SH-SY5Y (cell line): ENCODE measurements around the gene MIGA1.

Source experiments
- GATA2 ChIP-seq: IDR thresholded peaks from 2 replicates; pipeline ENCODE4 v1.6.1; 2011; ENCODE audit warnings: mild to moderate bottlenecking, low read depth, low read length
- GATA3 ChIP-seq: IDR thresholded peaks from 2 replicates; pipeline ENCODE4 v1.6.1; 2011; ENCODE audit warnings: low read depth, mild to moderate bottlenecking, low read length, moderate library complexity

DNA sequence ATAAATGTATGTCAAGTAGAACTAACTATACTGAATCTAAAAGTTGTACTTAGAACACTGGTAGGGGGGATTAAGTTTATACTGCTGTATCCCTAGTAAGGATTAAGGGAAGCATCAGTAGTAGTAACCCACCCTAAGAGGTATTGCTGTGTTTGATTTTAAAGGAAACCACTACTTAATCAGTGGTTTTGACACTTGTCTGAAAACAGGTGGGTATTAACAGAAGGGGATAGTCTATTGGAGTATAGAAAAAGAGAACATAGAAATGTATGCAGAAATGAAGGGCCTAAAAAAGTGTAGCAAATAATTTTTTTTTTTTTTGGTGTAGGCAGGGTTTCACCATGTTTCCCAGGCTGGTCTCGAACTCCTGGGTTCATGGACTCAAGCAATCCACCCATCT lies 2.2 kb downstream of the MIGA1 start:
- TF ChIP-seq GATA2 (no peak), GATA3 (no peak)
